CD4-positive, alpha-beta T cell (primary cell): Measurements from ENCODE around the gene NPIPB6. TPM values are rescaled to one million over a fixed set of nuclear protein-coding genes. Genes with fewer than 3 reads are reported as not detected.

Experiments
- ATAC-seq: fragments of 200-7000 bp; cut with Tn5 transposase; one replicate; pipeline ENCODE4 v1.10.0; 2022; ENCODE audit warnings: mild to moderate bottlenecking; ENCODE audit not compliant: poor library complexity
- CTCF ChIA-PET: fragments of 350-600 bp; sonication (Branson Sonifier 250); formaldehyde crosslinking; loops from one replicate; lab custom pipeline; 2021; ENCODE audit warnings: antibody characterized with exemption, inconsistent platforms; lab: Charles Lee
- POLR2A ChIA-PET: fragments of 350-600 bp; sonication (Branson Sonifier 250); formaldehyde crosslinking; loops from one replicate; lab custom pipeline; 2021; ENCODE audit warnings: antibody characterized with exemption, inconsistent platforms; lab: Charles Lee
- DNase-seq, 14 experiments: peaks; one replicate each; pipeline ENCODE4 v3.0.0-alpha.2; 2013 to 2020; ENCODE audit warnings: mixed read lengths in 2 of 14
- H3K27ac ChIP-seq, 2 donors: one replicate each; pipeline versions ENCODE4 v1.5.1 to v1.7.0; 2013; ENCODE audit warnings: low read length in 2 of 2, low read depth in 1 of 2, mild to moderate bottlenecking in 1 of 2
- H3K27me3 ChIP-seq, 2 experiments: 1 replicate in 1 of 2; 2 replicates in 1 of 2; pipeline versions ENCODE4 v1.6.1 to v1.7.0; 2013; ENCODE audit warnings: low read length in 2 of 2, control low read depth in 1 of 2, mild to moderate bottlenecking in 1 of 2, moderate library complexity in 1 of 2; ENCODE audit not compliant: insufficient read depth in 2 of 2, control insufficient read depth in 1 of 2
- H3K36me3 ChIP-seq: one replicate; pipeline ENCODE4 v1.6.1; 2013; ENCODE audit warnings: low read length, control low read depth; ENCODE audit not compliant: insufficient read depth
- H3K4me1 ChIP-seq: one replicate; pipeline ENCODE4 v1.6.1; 2013; ENCODE audit warnings: low read length, control low read depth; ENCODE audit not compliant: insufficient read depth
- H3K4me3 ChIP-seq: one replicate; pipeline ENCODE4 v1.5.1; 2013; ENCODE audit warnings: mild to moderate bottlenecking, low read length, moderate library complexity
- H3K9me3 ChIP-seq, 2 experiments: 1 replicate in 1 of 2; 2 replicates in 1 of 2; pipeline versions ENCODE4 v1.6.1 to v1.7.0; 2013; ENCODE audit warnings: low read length in 2 of 2, mild to moderate bottlenecking in 2 of 2, control low read depth in 1 of 2, moderate library complexity in 1 of 2; ENCODE audit not compliant: control insufficient read depth in 1 of 2, insufficient read depth in 1 of 2
- H3K27ac Mint-ChIP-seq: one replicate; pipeline ENCODE4 v1.8.0; 2020; ENCODE audit warnings: mixed read lengths
- H3K27me3 Mint-ChIP-seq: one replicate; pipeline ENCODE4 v1.8.0; 2021; ENCODE audit warnings: mixed read lengths
- H3K36me3 Mint-ChIP-seq: one replicate; pipeline ENCODE4 v1.8.0; 2021; ENCODE audit warnings: low read depth, mixed read lengths
- H3K4me1 Mint-ChIP-seq: one replicate; pipeline ENCODE4 v1.8.0; 2021; ENCODE audit warnings: low read depth, mixed read lengths
- H3K4me3 Mint-ChIP-seq: one replicate; pipeline ENCODE4 v1.8.0; 2020; ENCODE audit warnings: mild to moderate bottlenecking, mixed read lengths
- H3K9me3 Mint-ChIP-seq: one replicate; pipeline ENCODE4 v1.8.0; 2020; ENCODE audit warnings: mixed read lengths
- intact Hi-C, 2 experiments: fragments of 100-400 bp; cut with DNase I in 1 of 2; cut with micrococcal nuclease in 1 of 2; formaldehyde crosslinking; loops; one replicate each; pipeline versions ENCODE4 v1.15.1 to v1.9.0; 2023 to 2025; cut with DNase I, micrococcal nuclease
- total RNA-seq, 174 experiments: library from RNA in 2 of 174; stranded (reverse) in 2 of 174; gene quantifications; one replicate each; pipeline ENCODE4 v1.2.3 and lab custom pipeline; 2021 to 2026
- TF ChIP-seq, protein P1 (sequence below): fragments of 200-600 bp; IDR thresholded peaks from one replicate; pipeline ENCODE4 v1.8.0; 2022; ENCODE audit warnings: antibody characterized with exemption, mild to moderate bottlenecking

NPIPB6 gene
- total RNA-seq, 2 experiments from 2014 or later: 2.3 to 2.4 TPM

DNA sequence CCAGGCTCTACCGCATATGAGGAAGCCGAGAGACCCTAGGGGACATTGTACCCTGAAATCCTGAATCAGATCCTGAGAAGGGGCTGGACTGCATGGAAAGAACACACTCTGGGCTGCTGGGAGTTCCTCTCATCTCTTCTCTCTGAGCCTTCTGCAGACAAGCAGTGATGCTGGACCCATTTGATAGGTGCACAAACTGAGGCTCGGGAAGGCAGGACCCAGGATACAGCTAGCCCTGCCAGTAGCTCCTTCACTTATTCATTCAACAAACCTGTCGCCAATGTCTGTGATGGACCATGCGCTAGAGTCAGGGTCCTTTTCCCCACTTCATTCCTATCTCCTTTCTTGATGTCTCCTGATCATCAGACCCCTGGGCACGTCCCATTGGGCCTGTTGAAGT is 69.1 kb downstream of the NPIPB6 start:
- no peaks in the 10 kb centered on the region for H3K9me3 Mint-ChIP-seq
- H3K27me3 Mint-ChIP-seq: no peaks in the 10 kb centered on the region
- Histone ChIP-seq H3K36me3 (no peaks in the 10 kb centered on the region), H3K27ac (peak overlapping the region in 1 of 2 donors; percentile 1), H3K4me1 (peaks cover 77% of the 10 kb centered on the region), H3K4me3 (peak overlapping the region; percentile 97), H3K9me3 (no peaks in the 10 kb centered on the region), H3K27me3 (no peaks in the 10 kb centered on the region)
- peaks cover 18% of the 10 kb centered on the region for H3K36me3 Mint-ChIP-seq
- TF ChIP-seq, protein P1, sequence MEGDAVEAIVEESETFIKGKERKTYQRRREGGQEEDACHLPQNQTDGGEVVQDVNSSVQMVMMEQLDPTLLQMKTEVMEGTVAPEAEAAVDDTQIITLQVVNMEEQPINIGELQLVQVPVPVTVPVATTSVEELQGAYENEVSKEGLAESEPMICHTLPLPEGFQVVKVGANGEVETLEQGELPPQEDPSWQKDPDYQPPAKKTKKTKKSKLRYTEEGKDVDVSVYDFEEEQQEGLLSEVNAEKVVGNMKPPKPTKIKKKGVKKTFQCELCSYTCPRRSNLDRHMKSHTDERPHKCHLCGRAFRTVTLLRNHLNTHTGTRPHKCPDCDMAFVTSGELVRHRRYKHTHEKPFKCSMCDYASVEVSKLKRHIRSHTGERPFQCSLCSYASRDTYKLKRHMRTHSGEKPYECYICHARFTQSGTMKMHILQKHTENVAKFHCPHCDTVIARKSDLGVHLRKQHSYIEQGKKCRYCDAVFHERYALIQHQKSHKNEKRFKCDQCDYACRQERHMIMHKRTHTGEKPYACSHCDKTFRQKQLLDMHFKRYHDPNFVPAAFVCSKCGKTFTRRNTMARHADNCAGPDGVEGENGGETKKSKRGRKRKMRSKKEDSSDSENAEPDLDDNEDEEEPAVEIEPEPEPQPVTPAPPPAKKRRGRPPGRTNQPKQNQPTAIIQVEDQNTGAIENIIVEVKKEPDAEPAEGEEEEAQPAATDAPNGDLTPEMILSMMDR: no peak
- peaks cover 71% of the 10 kb centered on the region for H3K4me1 Mint-ChIP-seq
- peak overlapping the region; percentile 69 for H3K27ac Mint-ChIP-seq
- intact Hi-C loops: loop anchor here (2.0 to 5.0 kb wide), 2 partner anchors 15 to 198 kb away; partner anchors contain the start of genes APOBR (in 2 of the 2) and CLN3 (in 2 of the 2)
- ChIA-PET CTCF (interaction anchor here (3.8 kb wide), 1 partner anchor 23 kb away, joined by 18 read pairs; no protein-coding TSS in a partner anchor), POLR2A (interaction anchor here (1.4 to 7.4 kb wide), 4 partner anchors 15 to 19 kb away, joined by 5 to 50 read pairs (median 28); no protein-coding TSS in a partner anchor)
- no peak for ATAC-seq
- DNase-seq: no peak
- H3K4me3 Mint-ChIP-seq: peak overlapping the region; percentile 85

DNA sequence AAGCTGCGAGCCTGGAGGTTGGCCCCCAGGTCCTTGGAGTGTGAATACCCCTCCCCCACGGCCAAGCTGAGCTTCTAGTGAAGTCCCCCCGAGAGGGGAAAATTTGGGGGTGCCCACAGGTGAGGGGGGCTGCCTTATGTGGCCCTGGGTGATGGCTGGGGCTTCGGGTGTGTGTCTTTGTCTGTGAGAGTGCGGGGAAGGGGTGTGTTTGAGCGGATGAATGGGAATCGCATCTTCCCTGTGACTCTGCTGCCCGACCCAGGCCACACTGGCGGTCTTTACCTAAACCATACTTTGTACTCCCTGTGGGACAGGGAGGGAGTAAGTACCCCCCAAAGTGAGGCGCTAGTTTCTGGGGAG is 69.7 kb downstream of the NPIPB6 start:
- peak overlapping the region; percentile 69 for H3K27ac Mint-ChIP-seq
- H3K27ac ChIP-seq: peak overlapping the region in 1 of 2 donors; percentile 67

DNA sequence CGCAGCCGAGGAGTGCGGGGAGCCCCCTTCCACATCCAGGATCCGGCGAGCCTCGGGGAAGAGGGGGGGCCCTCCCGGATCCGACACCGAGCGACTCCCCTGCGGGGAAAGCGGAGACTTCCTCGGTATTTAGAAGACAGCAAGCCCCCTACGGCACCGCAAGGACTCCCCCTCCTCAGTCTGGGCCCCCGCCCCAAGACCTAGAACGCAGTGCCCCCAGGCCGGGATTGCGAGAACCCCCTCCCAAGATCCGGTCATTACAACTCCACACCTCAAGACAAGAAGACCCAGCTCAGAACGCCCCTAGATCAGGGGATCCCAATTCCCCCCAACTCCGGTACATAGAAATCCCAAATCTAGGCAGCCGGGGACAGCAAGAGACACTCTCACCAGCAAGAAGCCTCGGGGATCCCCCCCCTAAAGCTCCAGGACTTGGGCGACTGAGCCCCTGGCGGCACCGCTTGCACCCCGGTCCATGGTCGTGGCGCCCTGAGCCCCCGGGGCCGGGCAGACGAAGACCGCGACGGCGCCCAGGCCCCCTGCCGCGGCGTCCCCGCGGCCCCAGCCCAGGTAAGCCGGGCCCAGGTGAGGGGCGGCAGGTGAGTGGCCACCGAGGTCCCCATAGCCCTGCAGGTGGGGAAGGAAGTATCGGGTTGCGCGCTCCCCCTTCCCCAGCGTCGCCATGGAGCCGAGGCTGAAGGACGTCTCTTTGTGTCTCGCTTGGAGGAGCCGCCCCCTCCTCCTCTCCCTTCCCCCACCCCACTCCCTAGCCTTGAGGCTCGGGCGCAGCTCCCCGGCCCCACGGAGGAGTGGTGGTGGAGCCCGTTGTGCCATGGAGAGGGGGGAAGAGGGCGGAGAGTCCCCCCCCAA is 70.3 kb downstream of the NPIPB6 start:
- Histone ChIP-seq H3K36me3 (no peaks in the 10 kb centered on the region), H3K9me3 (no peaks in the 10 kb centered on the region), H3K4me3 (peak overlapping the region; percentile 97), H3K27me3 (no peaks in the 10 kb centered on the region), H3K27ac (peak overlapping the region in 1 of 2 donors; percentile 67), H3K4me1 (peaks cover 77% of the 10 kb centered on the region)
- ChIA-PET CTCF (interaction anchor here (3.8 kb wide), 1 partner anchor 24 kb away, joined by 18 read pairs; no protein-coding TSS in a partner anchor), POLR2A (interaction anchor here (0.5 to 3.4 kb wide), 11 partner anchors 8 to 201 kb away, joined by 3 to 47 read pairs (median 6); partner anchors contain the start of gene APOBR)
- peak; percentile 19 for ATAC-seq
- peak overlapping the region; percentile 85 for H3K27ac Mint-ChIP-seq
- H3K36me3 Mint-ChIP-seq: peaks cover 14% of the 10 kb centered on the region
- peak in 9 of 14 experiments; percentile 23 to 59 (median 47) for DNase-seq
- peaks cover 76% of the 10 kb centered on the region for H3K4me1 Mint-ChIP-seq
- no peaks in the 10 kb centered on the region for H3K27me3 Mint-ChIP-seq
- H3K4me3 Mint-ChIP-seq: peak overlapping the region; percentile 95
- no peaks in the 10 kb centered on the region for H3K9me3 Mint-ChIP-seq
- TF ChIP-seq, protein P1: no peak
- intact Hi-C loops: loop anchor here (2.0 to 5.0 kb wide), 4 partner anchors 16 to 199 kb away; partner anchors contain the start of genes APOBR (in 2 of the 2) and CLN3 (in 2 of the 2)

More for the DNA sequence above, 69.7 kb downstream of the NPIPB6 start:
- CTCF ChIA-PET: interaction anchor here (3.8 kb wide), 1 partner anchor 24 kb away, joined by 18 read pairs; no protein-coding TSS in a partner anchor
- DNase-seq (peak in 1 of 14 experiments; percentile 23), ATAC-seq (no peak)
- Histone ChIP-seq H3K36me3 (no peaks in the 10 kb centered on the region), H3K27me3 (no peaks in the 10 kb centered on the region), H3K4me1 (peaks cover 77% of the 10 kb centered on the region), H3K9me3 (no peaks in the 10 kb centered on the region), H3K4me3 (peak overlapping the region; percentile 97)
- peaks cover 18% of the 10 kb centered on the region for H3K36me3 Mint-ChIP-seq
- peak overlapping the region; percentile 85 for H3K4me3 Mint-ChIP-seq
- intact Hi-C loops: loop anchor here (2.0 to 5.0 kb wide), 4 partner anchors 15 to 199 kb away; partner anchors contain the start of genes APOBR (in 2 of the 2) and CLN3 (in 2 of the 2)
- no peaks in the 10 kb centered on the region for H3K27me3 Mint-ChIP-seq
- TF ChIP-seq, protein P1: no peak
- peaks cover 76% of the 10 kb centered on the region for H3K4me1 Mint-ChIP-seq
- POLR2A ChIA-PET: interaction anchor here (0.6 to 3.4 kb wide), 5 partner anchors 13 to 83 kb away, joined by 3 to 47 read pairs (median 8); no protein-coding TSS in a partner anchor
- no peaks in the 10 kb centered on the region for H3K9me3 Mint-ChIP-seq
